Measurements from ENCODE around the gene LRRC27.
A peak's percentile ranks its signal among the peaks of the same experiment; 100 is the strongest.

The LRRC27 gene

DNA sequence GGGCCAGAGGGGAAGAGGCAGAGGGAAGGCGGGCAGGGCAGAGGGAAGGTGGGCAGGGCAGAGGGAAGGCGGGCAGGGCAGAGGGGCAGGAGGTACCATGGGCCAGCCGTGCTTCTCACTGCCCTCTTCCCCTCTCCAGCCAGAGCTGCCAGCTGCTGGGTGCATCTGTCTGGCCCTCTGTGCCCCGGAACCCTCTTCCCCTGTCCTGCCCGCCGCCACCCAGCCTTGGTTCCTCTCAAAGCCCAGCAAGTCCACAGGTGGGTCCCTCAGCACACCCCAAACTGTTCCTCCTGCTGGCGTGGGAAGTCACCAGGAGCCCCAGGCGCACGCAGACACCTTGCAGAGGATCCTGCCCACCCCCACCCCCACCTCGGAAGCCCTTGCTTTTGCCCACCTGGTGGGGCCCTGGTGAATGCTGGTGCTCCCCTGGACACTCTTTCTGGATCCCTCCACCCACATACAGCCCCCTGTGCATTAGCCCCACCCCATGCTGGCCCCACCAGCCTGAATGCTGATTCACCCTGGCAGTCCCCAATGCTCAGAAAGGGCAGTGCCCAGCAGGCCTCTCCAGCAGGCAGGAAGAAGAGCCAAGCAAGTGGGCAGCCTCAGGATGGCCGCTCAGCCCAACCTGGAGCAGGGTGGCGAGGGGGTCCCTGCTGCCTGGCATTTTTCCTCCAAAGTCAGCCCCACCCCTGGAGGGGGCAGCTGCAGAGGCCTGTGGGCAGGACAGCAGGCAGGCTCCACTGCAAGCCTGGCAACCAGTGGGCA lies 63.1 kb downstream of the LRRC27 start:
- H3K27me3 ChIP-seq (ENCODE audit: control insufficient read depth in 1 of 2, insufficient read depth in 2 of 2, low read length in 2 of 2): no peaks in the 10 kb centered on the region
- peak overlapping the region; percentile 62 for H3K27ac ChIP-seq (ENCODE audit: low read depth, low read length)
- no peak overlapping the region for H3K4me3 ChIP-seq (ENCODE audit: low read depth in 1 of 2, low read length in 2 of 2)
- H3K9ac ChIP-seq (ENCODE audit: low read depth in 1 of 2, low read length in 2 of 2): peak overlapping the region in 1 of 2 donors; percentile 32
- H3K4me1 ChIP-seq (ENCODE audit: control insufficient read depth in 1 of 2, insufficient read depth in 2 of 2, low read length in 2 of 2): peaks cover 18 to 27% of the 10 kb centered on the region in 2 donors
- no peaks in the 10 kb centered on the region for H3K36me3 ChIP-seq (ENCODE audit: control insufficient read depth in 1 of 2, insufficient read depth in 2 of 2, low read length in 2 of 2)
- H3K9me3 ChIP-seq (ENCODE audit: control insufficient read depth in 1 of 2, low read length in 2 of 2): no peaks in the 10 kb centered on the region

- Histone ChIP-seq H3K27me3 (ENCODE audit: control insufficient read depth in 1 of 2, insufficient read depth in 2 of 2, low read length in 2 of 2) (no peaks in the 10 kb centered on the region), H3K9ac (ENCODE audit: low read depth in 1 of 2, low read length in 2 of 2) (peak overlapping the region; percentile 32 to 38), H3K4me3 (ENCODE audit: low read depth in 1 of 2, low read length in 2 of 2) (peak overlapping the region; percentile 40), H3K4me1 (ENCODE audit: control insufficient read depth in 1 of 2, insufficient read depth in 2 of 2, low read length in 2 of 2) (peaks cover 22 to 35% of the 10 kb centered on the region in 2 donors), H3K9me3 (ENCODE audit: control insufficient read depth in 1 of 2, low read length in 2 of 2) (no peaks in the 10 kb centered on the region), H3K36me3 (ENCODE audit: control insufficient read depth in 1 of 2, insufficient read depth in 2 of 2, low read length in 2 of 2) (no peaks in the 10 kb centered on the region), H3K27ac (ENCODE audit: low read depth, low read length) (peak overlapping the region; percentile 62)
Observed at GRCh38 chr10:132395704-132396493, 63.9 kb downstream of the LRRC27 start.

DNA sequence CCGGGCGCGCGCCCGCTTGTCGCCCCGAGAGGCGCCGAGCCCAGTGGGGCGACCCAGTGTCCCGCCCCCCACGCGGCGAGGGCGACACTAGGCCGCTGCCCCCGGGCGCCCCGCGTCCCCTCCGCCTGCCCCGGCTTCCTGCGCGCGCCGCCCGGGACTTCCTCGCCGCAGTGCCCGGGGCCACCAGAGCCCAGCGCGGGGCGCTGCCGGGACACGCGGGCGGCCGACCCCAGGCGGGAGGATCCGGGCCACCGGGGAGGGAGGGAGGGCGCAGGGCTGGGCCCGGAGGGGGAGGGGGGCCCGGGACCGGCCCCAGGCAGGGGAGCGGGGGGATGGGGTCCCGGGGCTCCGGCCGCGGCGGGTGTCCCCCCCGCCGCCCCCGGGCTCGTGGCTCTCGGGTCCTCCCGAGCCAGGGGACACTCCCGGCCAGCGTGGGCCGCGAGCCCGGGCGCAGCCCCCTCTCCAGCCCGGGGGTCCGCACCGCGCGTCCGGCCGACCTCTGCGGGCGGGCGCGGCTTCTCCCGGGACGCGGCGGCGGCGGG lies 64.6 kb downstream of the LRRC27 start:
- Histone ChIP-seq H3K9me3 (ENCODE audit: control insufficient read depth in 1 of 2, low read length in 2 of 2) (no peaks in the 10 kb centered on the region), H3K9ac (ENCODE audit: low read depth in 1 of 2, low read length in 2 of 2) (peak overlapping the region; percentile 32), H3K27ac (ENCODE audit: low read depth, low read length) (peak overlapping the region; percentile 62), H3K4me3 (ENCODE audit: low read depth in 1 of 2, low read length in 2 of 2) (peak overlapping the region; percentile 40), H3K4me1 (ENCODE audit: control insufficient read depth in 1 of 2, insufficient read depth in 2 of 2, low read length in 2 of 2) (peaks cover 29 to 36% of the 10 kb centered on the region in 2 donors), H3K36me3 (ENCODE audit: control insufficient read depth in 1 of 2, insufficient read depth in 2 of 2, low read length in 2 of 2) (no peaks in the 10 kb centered on the region), H3K27me3 (ENCODE audit: control insufficient read depth in 1 of 2, insufficient read depth in 2 of 2, low read length in 2 of 2) (no peaks in the 10 kb centered on the region)

GRCh38 chr10:132397036-132397541 lies 65.1 kb downstream of the LRRC27 start, which contains the start of gene PWWP2B:
Gene PWWP2B, plus strand, starts transcription at chr10:132397200. Its CDS starts 27 bp downstream, at chr10:132397227.
- Histone ChIP-seq H3K9me3 (ENCODE audit: control insufficient read depth in 1 of 2, low read length in 2 of 2) (no peaks in the 10 kb centered on the region), H3K36me3 (ENCODE audit: control insufficient read depth in 1 of 2, insufficient read depth in 2 of 2, low read length in 2 of 2) (no peaks in the 10 kb centered on the region), H3K27ac (ENCODE audit: low read depth, low read length) (peak within 1 kb of the TSS; percentile 84), H3K4me3 (ENCODE audit: low read depth in 1 of 2, low read length in 2 of 2) (peak within 1 kb of the TSS; percentile 78), H3K27me3 (ENCODE audit: control insufficient read depth in 1 of 2, insufficient read depth in 2 of 2, low read length in 2 of 2) (no peaks in the 10 kb centered on the region), H3K4me1 (ENCODE audit: control insufficient read depth in 1 of 2, insufficient read depth in 2 of 2, low read length in 2 of 2) (peaks cover 31 to 36% of the 10 kb centered on the region in 2 donors), H3K9ac (ENCODE audit: low read depth in 1 of 2, low read length in 2 of 2) (peak within 1 kb of the TSS; percentile 64 to 74)

- Histone ChIP-seq H3K9me3 (ENCODE audit: control insufficient read depth in 1 of 2, low read length in 2 of 2) (no peaks in the 10 kb centered on the region), H3K27ac (ENCODE audit: low read depth, low read length) (peak overlapping the region; percentile 84), H3K4me1 (ENCODE audit: control insufficient read depth in 1 of 2, insufficient read depth in 2 of 2, low read length in 2 of 2) (peaks cover 31 to 36% of the 10 kb centered on the region in 2 donors), H3K27me3 (ENCODE audit: control insufficient read depth in 1 of 2, insufficient read depth in 2 of 2, low read length in 2 of 2) (no peaks in the 10 kb centered on the region), H3K9ac (ENCODE audit: low read depth in 1 of 2, low read length in 2 of 2) (peak overlapping the region; percentile 64 to 74), H3K36me3 (ENCODE audit: control insufficient read depth in 1 of 2, insufficient read depth in 2 of 2, low read length in 2 of 2) (no peaks in the 10 kb centered on the region), H3K4me3 (ENCODE audit: low read depth in 1 of 2, low read length in 2 of 2) (peak overlapping the region; percentile 78)
Observed at GRCh38 chr10:132397671-132398565, 65.9 kb downstream of the LRRC27 start.

DNA sequence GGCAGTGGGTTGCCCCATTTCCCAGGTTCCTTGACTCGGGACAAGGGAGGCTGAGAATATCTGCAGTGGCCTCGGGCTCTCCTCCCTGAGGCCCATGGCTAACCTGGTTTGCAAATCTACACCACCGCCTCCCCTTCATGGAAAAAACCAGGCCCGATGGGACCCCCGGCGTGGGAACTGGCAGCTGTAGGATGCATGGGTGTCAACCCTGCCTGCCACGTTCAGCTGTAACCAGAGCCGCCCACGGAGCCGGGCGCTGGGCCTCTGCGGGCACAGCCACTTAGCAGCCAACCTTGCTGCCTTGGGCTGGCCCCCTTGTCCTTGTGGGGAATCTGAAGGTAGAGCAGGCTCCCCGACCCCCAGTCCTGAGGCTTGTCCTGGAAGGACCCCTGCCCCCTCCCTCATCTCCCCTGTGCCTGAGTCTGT lies 66.6 kb downstream of the LRRC27 start:
- Histone ChIP-seq H3K4me3 (ENCODE audit: low read depth in 1 of 2, low read length in 2 of 2) (peak overlapping the region; percentile 78), H3K27ac (ENCODE audit: low read depth, low read length) (no peak overlapping the region), H3K9me3 (ENCODE audit: control insufficient read depth in 1 of 2, low read length in 2 of 2) (no peaks in the 10 kb centered on the region), H3K9ac (ENCODE audit: low read depth in 1 of 2, low read length in 2 of 2) (peak overlapping the region; percentile 64 to 74), H3K27me3 (ENCODE audit: control insufficient read depth in 1 of 2, insufficient read depth in 2 of 2, low read length in 2 of 2) (no peaks in the 10 kb centered on the region), H3K36me3 (ENCODE audit: control insufficient read depth in 1 of 2, insufficient read depth in 2 of 2, low read length in 2 of 2) (no peaks in the 10 kb centered on the region), H3K4me1 (ENCODE audit: control insufficient read depth in 1 of 2, insufficient read depth in 2 of 2, low read length in 2 of 2) (peaks cover 31 to 36% of the 10 kb centered on the region in 2 donors)

GRCh38 chr10:132399117-132400035 lies 67.4 kb downstream of the LRRC27 start:
- Histone ChIP-seq H3K4me1 (ENCODE audit: control insufficient read depth in 1 of 2, insufficient read depth in 2 of 2, low read length in 2 of 2) (peaks cover 31 to 36% of the 10 kb centered on the region in 2 donors), H3K36me3 (ENCODE audit: control insufficient read depth in 1 of 2, insufficient read depth in 2 of 2, low read length in 2 of 2) (no peaks in the 10 kb centered on the region), H3K27me3 (ENCODE audit: control insufficient read depth in 1 of 2, insufficient read depth in 2 of 2, low read length in 2 of 2) (no peaks in the 10 kb centered on the region), H3K27ac (ENCODE audit: low read depth, low read length) (no peak overlapping the region), H3K9me3 (ENCODE audit: control insufficient read depth in 1 of 2, low read length in 2 of 2) (no peaks in the 10 kb centered on the region), H3K9ac (ENCODE audit: low read depth in 1 of 2, low read length in 2 of 2) (no peak overlapping the region), H3K4me3 (ENCODE audit: low read depth in 1 of 2, low read length in 2 of 2) (peak overlapping the region in 1 of 2 donors; percentile 78)

GRCh38 chr10:132400041-132400546 lies 68.1 kb downstream of the LRRC27 start:
- no peaks in the 10 kb centered on the region for H3K36me3 ChIP-seq (ENCODE audit: control insufficient read depth in 1 of 2, insufficient read depth in 2 of 2, low read length in 2 of 2)
- H3K9ac ChIP-seq (ENCODE audit: low read depth in 1 of 2, low read length in 2 of 2): no peak overlapping the region
- H3K4me1 ChIP-seq (ENCODE audit: control insufficient read depth in 1 of 2, insufficient read depth in 2 of 2, low read length in 2 of 2): peaks cover 31 to 33% of the 10 kb centered on the region in 2 donors
- no peak overlapping the region for H3K27ac ChIP-seq (ENCODE audit: low read depth, low read length)
- no peak overlapping the region for H3K4me3 ChIP-seq (ENCODE audit: low read depth in 1 of 2, low read length in 2 of 2)
- H3K27me3 ChIP-seq (ENCODE audit: control insufficient read depth in 1 of 2, insufficient read depth in 2 of 2, low read length in 2 of 2): no peaks in the 10 kb centered on the region
- H3K9me3 ChIP-seq (ENCODE audit: control insufficient read depth in 1 of 2, low read length in 2 of 2): no peaks in the 10 kb centered on the region

All from duodenal mucosa (tissue), 2 donors.